ENCODE measurements around the gene SHLD1.

- TF ChIP-seq GATA2 (IDR thresholded peaks at IDR 0.05; ENCODE audit: low read depth, low read length) (no peak), GATA3 (IDR thresholded peaks at IDR 0.05; ENCODE audit: low read depth, low read length) (no peak)
Measured at GRCh38 chr20:5820738-5821137, 70.5 kb downstream of the SHLD1 start.
